ENCODE results near the gene RHOU.

- TF ChIP-seq, protein P1, sequence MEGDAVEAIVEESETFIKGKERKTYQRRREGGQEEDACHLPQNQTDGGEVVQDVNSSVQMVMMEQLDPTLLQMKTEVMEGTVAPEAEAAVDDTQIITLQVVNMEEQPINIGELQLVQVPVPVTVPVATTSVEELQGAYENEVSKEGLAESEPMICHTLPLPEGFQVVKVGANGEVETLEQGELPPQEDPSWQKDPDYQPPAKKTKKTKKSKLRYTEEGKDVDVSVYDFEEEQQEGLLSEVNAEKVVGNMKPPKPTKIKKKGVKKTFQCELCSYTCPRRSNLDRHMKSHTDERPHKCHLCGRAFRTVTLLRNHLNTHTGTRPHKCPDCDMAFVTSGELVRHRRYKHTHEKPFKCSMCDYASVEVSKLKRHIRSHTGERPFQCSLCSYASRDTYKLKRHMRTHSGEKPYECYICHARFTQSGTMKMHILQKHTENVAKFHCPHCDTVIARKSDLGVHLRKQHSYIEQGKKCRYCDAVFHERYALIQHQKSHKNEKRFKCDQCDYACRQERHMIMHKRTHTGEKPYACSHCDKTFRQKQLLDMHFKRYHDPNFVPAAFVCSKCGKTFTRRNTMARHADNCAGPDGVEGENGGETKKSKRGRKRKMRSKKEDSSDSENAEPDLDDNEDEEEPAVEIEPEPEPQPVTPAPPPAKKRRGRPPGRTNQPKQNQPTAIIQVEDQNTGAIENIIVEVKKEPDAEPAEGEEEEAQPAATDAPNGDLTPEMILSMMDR (conservative IDR thresholded peaks at IDR 0.05 in 1 of 2, IDR thresholded peaks at IDR 0.05 in 1 of 2; ENCODE audit: low read depth in 1 of 2, low read length in 2 of 2): no peak
- no peak for TF ChIP-seq EZH2 (IDR thresholded peaks at IDR 0.05; ENCODE audit: low read length, missing control alignments)
Measured at GRCh38 chr1:228770779-228771223, 35.5 kb downstream of the RHOU start.
